DOHH2 (cell line): ENCODE measurements around the gene KRT2.

Source experiments
- H3F3A ChIP-seq: fragments of 200-600 bp; sonication (generic), shearing (Covaris generic); 2 replicates; pipeline ENCODE4 v1.6.0; 2016; ENCODE audit warnings: antibody characterized with exemption, mild to moderate bottlenecking; ENCODE audit not compliant: control insufficient read depth, insufficient read depth
- H3K27ac ChIP-seq: fragments of 200-600 bp; sonication (generic); 2 replicates; pipeline ENCODE4 v1.5.1; 2014; ENCODE audit warnings: low read depth, mild to moderate bottlenecking, low read length, moderate library complexity
- H3K27me3 ChIP-seq: fragments of 200-600 bp; sonication (generic); 2 replicates; pipeline ENCODE4 v1.6.1; 2014; ENCODE audit warnings: mild to moderate bottlenecking, low read length, mixed read lengths; ENCODE audit not compliant: control insufficient read depth
- H3K36me3 ChIP-seq: fragments of 200-600 bp; sonication (generic); 2 replicates; pipeline ENCODE4 v1.6.1; 2014; ENCODE audit warnings: mild to moderate bottlenecking, low read length, moderate library complexity, mixed read lengths; ENCODE audit not compliant: control insufficient read depth
- H3K4me1 ChIP-seq: fragments of 200-600 bp; sonication (generic); 2 replicates; pipeline ENCODE4 v1.6.1; 2014; ENCODE audit warnings: mild to moderate bottlenecking, low read length, mixed read lengths; ENCODE audit not compliant: control insufficient read depth
- H3K4me2 ChIP-seq: fragments of 200-600 bp; sonication (generic); 2 replicates; pipeline ENCODE4 v1.6.0; 2014; ENCODE audit warnings: mild to moderate bottlenecking, low read length, moderate library complexity
- H3K4me3 ChIP-seq: fragments of 200-600 bp; sonication (generic); 2 replicates; pipeline ENCODE4 v1.5.1; 2014; ENCODE audit warnings: mild to moderate bottlenecking, low read length, mixed read lengths
- H3K79me2 ChIP-seq: fragments of 200-600 bp; sonication (generic); 2 replicates; pipeline ENCODE4 v1.6.1; 2014; ENCODE audit warnings: mild to moderate bottlenecking, low read length, mixed read lengths; ENCODE audit not compliant: control insufficient read depth
- H3K9me2 ChIP-seq: fragments of 200-600 bp; sonication (generic); replicated peaks from 2 replicates; pipeline ENCODE4 v1.6.1; 2014; ENCODE audit warnings: mild to moderate bottlenecking, low read length, mixed read lengths; ENCODE audit not compliant: control insufficient read depth
- H3K9me3 ChIP-seq: fragments of 200-600 bp; sonication (generic); 2 replicates; pipeline ENCODE4 v1.6.1; 2014; ENCODE audit warnings: antibody characterized with exemption, low read length, mixed read lengths; ENCODE audit not compliant: control insufficient read depth, insufficient read depth
- H4K20me1 ChIP-seq: fragments of 200-600 bp; sonication (generic); 2 replicates; pipeline ENCODE4 v1.6.0; 2014; ENCODE audit warnings: low read depth, mild to moderate bottlenecking, antibody characterized with exemption, low read length, moderate library complexity; ENCODE audit not compliant: control insufficient read depth, insufficient read depth
- EZH2phosphoT487 ChIP-seq: fragments of 200-600 bp; sonication (generic); IDR thresholded peaks from 2 replicates; pipeline ENCODE4 v1.6.1; 2017; ENCODE audit warnings: borderline replicate concordance, mild to moderate bottlenecking, antibody characterized with exemption, low read length, moderate library complexity, mixed read lengths
- TF ChIP-seq, protein P1 (sequence below): fragments of 200-600 bp; sonication (generic); IDR thresholded peaks from one replicate; pipeline ENCODE4 v1.5.1; 2014; ENCODE audit warnings: antibody characterized with exemption, mild to moderate bottlenecking, low read depth, low read length; ENCODE audit not compliant: poor library complexity, severe bottlenecking

Gene KRT2

GRCh38 chr12:52613384-52614030 lies 38.5 kb downstream of the KRT2 start:
- Histone ChIP-seq H3F3A (no peaks in the 10 kb centered on the region), H3K4me2 (no peak overlapping the region), H3K27ac (no peak overlapping the region)

DNA sequence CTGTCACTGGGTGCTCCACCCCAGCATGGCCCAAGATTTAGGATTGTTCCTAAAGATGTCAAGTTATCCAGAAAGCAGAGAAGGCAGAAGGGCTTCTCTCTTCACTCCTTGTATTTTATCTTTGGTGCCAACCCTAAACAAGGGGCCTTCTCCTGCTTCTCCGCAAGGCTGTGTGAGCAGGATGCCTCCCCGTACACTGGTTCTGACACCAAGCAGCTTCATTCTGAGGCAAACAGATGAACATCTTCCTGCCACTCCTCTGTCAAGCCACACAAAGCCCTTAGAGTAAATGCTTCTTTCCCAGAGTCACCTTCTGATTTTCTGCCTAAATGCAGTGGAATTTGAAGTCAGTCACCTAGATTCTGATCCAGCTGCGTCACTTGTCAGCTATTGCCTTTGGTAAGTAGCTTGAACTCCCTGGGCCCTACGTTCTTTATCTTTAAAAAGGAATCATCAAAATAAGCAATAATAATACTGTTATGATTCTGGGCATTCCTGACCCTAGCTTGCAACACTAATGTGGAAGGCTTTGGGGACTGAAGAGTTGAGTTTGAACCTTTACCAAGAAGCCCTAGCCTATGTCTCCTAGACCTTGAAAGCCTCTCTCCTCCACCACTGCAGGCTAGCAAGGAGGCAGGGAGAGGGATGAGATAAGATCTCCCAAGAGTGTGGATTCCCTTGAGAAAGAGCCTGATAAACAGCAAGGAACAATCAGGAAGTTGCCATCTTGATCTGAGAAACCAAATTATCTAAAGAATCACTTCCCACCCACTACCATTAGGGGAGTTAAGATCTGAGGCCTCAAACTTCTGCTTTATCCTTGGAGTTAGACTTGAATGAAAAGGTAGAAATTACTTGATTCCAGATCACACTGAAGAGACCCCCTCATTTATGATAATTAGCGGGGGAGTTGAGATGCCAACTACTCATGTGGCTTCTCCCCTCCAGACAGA lies 39.3 kb downstream of the KRT2 start:
- Histone ChIP-seq H3K4me2 (no peak overlapping the region), H3K4me1 (no peaks in the 10 kb centered on the region), H3K79me2 (no peaks in the 10 kb centered on the region), H3K27me3 (peaks cover 10% of the 10 kb centered on the region; the same call in 1 of the 2 replicates), H3F3A (no peaks in the 10 kb centered on the region), H3K9me3 (no peaks in the 10 kb centered on the region), H3K9me2 (no peaks in the 10 kb centered on the region), H3K4me3 (no peak overlapping the region), H3K27ac (no peak overlapping the region), H4K20me1 (no peaks in the 10 kb centered on the region), H3K36me3 (no peaks in the 10 kb centered on the region)
- TF ChIP-seq EZH2phosphoT487 = no peak
- TF ChIP-seq, protein P1, sequence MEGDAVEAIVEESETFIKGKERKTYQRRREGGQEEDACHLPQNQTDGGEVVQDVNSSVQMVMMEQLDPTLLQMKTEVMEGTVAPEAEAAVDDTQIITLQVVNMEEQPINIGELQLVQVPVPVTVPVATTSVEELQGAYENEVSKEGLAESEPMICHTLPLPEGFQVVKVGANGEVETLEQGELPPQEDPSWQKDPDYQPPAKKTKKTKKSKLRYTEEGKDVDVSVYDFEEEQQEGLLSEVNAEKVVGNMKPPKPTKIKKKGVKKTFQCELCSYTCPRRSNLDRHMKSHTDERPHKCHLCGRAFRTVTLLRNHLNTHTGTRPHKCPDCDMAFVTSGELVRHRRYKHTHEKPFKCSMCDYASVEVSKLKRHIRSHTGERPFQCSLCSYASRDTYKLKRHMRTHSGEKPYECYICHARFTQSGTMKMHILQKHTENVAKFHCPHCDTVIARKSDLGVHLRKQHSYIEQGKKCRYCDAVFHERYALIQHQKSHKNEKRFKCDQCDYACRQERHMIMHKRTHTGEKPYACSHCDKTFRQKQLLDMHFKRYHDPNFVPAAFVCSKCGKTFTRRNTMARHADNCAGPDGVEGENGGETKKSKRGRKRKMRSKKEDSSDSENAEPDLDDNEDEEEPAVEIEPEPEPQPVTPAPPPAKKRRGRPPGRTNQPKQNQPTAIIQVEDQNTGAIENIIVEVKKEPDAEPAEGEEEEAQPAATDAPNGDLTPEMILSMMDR = no peak

More at GRCh38 chr12:52613384-52614030, 38.5 kb downstream of the KRT2 start:
- no peaks in the 10 kb centered on the region for H3K9me2 ChIP-seq
- H3K36me3 ChIP-seq = no peaks in the 10 kb centered on the region
- no peaks in the 10 kb centered on the region for H4K20me1 ChIP-seq
- H3K79me2 ChIP-seq = no peaks in the 10 kb centered on the region
- peaks cover 10% of the 10 kb centered on the region; the same call in 1 of the 2 replicates for H3K27me3 ChIP-seq
- H3K9me3 ChIP-seq = no peaks in the 10 kb centered on the region
- TF ChIP-seq EZH2phosphoT487 = no peak
- TF ChIP-seq, protein P1 = no peak
- H3K4me3 ChIP-seq = no peak overlapping the region
- no peaks in the 10 kb centered on the region for H3K4me1 ChIP-seq

GRCh38 chr12:52611080-52611468 lies 40.9 kb downstream of the KRT2 start:
- Histone ChIP-seq H3K4me3 (no peak overlapping the region), H3K79me2 (no peaks in the 10 kb centered on the region), H3F3A (no peaks in the 10 kb centered on the region), H3K27ac (no peak overlapping the region), H3K9me2 (no peaks in the 10 kb centered on the region), H3K4me1 (no peaks in the 10 kb centered on the region), H3K4me2 (no peak overlapping the region), H3K9me3 (no peaks in the 10 kb centered on the region), H3K36me3 (no peaks in the 10 kb centered on the region), H3K27me3 (peaks cover 7% of the 10 kb centered on the region; the same call in 1 of the 2 replicates), H4K20me1 (no peaks in the 10 kb centered on the region)
- no peak for TF ChIP-seq EZH2phosphoT487
- TF ChIP-seq, protein P1 = no peak
